IMR-90 (cell line): ENCODE results near the gene LRCOL1. TPM values are rescaled to one million over a fixed set of nuclear protein-coding genes. Genes with fewer than 3 reads are reported as not detected.

ENCODE experiments used
- ATAC-seq: fragments of 200-7000 bp; cut with Tn5 transposase; 2 replicates; pipeline ENCODE4 v1.9.1; 2020; ENCODE audit warnings: low read depth, mild to moderate bottlenecking, moderate library complexity
- BruUV-seq: library from RNA; stranded (reverse); fragments of 400-500 nt; replicated peaks from 2 replicates; lab custom pipeline; 2021; lab: Mats Ljungman, UMichigan
- CTCF ChIA-PET: fragments of 300-600 bp; formaldehyde crosslinking; extraction: SDS; loops from one replicate; lab custom pipeline; 2021; ENCODE audit warnings: antibody characterized with exemption; lab: Yijun Ruan, JAX
- POLR2A ChIA-PET: fragments of 300-600 bp; sonication (Branson Sonifier 250); formaldehyde crosslinking; loops from one replicate; lab custom pipeline; 2022; ENCODE audit warnings: antibody characterized with exemption; ENCODE audit not compliant: unreplicated experiment; lab: Charles Lee
- DNase-seq: peaks from one replicate; pipeline ENCODE4 v3.0.0; 2013
- H2AFZ ChIP-seq: replicated peaks from 2 replicates; pipeline ENCODE3; 2013; ENCODE audit warnings: low read length, mild to moderate bottlenecking; ENCODE audit not compliant: poor library complexity
- H2AK5ac ChIP-seq: 2 replicates; pipeline ENCODE4 v1.6.1; 2013; ENCODE audit warnings: low read depth, low read length, inconsistent platforms
- H2AK9ac ChIP-seq: replicated peaks from 2 replicates; pipeline ENCODE3; 2013; ENCODE audit warnings: mild to moderate bottlenecking, low read depth, low read length, moderate library complexity; ENCODE audit not compliant: poor library complexity
- H2BK120ac ChIP-seq: 2 replicates; pipeline ENCODE4 v1.6.1; 2013; ENCODE audit warnings: low read depth, low read length, inconsistent platforms
- H2BK15ac ChIP-seq: 3 replicates; pipeline ENCODE4 v1.6.1; 2013; ENCODE audit warnings: low read depth, low read length, inconsistent platforms
- H2BK20ac ChIP-seq: 2 replicates; pipeline ENCODE4 v1.6.1; 2013; ENCODE audit warnings: low read depth, mild to moderate bottlenecking, inconsistent platforms, low read length, moderate library complexity
- H2BK5ac ChIP-seq: 2 replicates; pipeline ENCODE4 v1.6.1; 2013; ENCODE audit warnings: mild to moderate bottlenecking, low read depth, low read length, inconsistent platforms; ENCODE audit not compliant: poor library complexity, severe bottlenecking
- H3K14ac ChIP-seq: replicated peaks from 2 replicates; pipeline ENCODE4 v1.6.1; 2013; ENCODE audit warnings: low read depth, low read length, inconsistent platforms
- H3K18ac ChIP-seq: 2 replicates; pipeline ENCODE4 v1.6.1; 2013; ENCODE audit warnings: low read depth, low read length, control low read depth
- H3K23ac ChIP-seq: 2 replicates; pipeline ENCODE4 v1.6.1; 2013; ENCODE audit warnings: low read depth, low read length, inconsistent platforms
- H3K27ac ChIP-seq: 2 replicates; pipeline ENCODE4 v1.5.1; 2013; ENCODE audit warnings: mild to moderate bottlenecking, control low read depth, low read length; ENCODE audit not compliant: insufficient read depth
- H3K27me3 ChIP-seq: 2 replicates; pipeline ENCODE4 v1.6.1; 2013; ENCODE audit warnings: low read length; ENCODE audit not compliant: control insufficient read depth, insufficient read depth
- H3K36me3 ChIP-seq: 2 replicates; pipeline ENCODE4 v1.6.1; 2013; ENCODE audit warnings: low read length, mixed read lengths; ENCODE audit not compliant: control insufficient read depth, insufficient read depth
- H3K4ac ChIP-seq: 2 replicates; pipeline ENCODE4 v1.6.1; 2013; ENCODE audit warnings: low read depth, low read length, inconsistent platforms
- H3K4me1 ChIP-seq: 2 replicates; pipeline ENCODE4 v1.6.1; 2013; ENCODE audit warnings: low read length, mixed read lengths; ENCODE audit not compliant: control insufficient read depth, insufficient read depth
- H3K4me2 ChIP-seq: 2 replicates; pipeline ENCODE4 v1.6.1; 2013; ENCODE audit warnings: low read depth, mild to moderate bottlenecking, control low read depth, low read length, moderate library complexity
- H3K4me3 ChIP-seq: 2 replicates; pipeline ENCODE4 v1.5.1; 2013; ENCODE audit warnings: low read depth, mild to moderate bottlenecking, control low read depth, low read length, moderate library complexity; ENCODE audit not compliant: insufficient read depth
- H3K56ac ChIP-seq: 2 replicates; pipeline ENCODE4 v1.6.1; 2013; ENCODE audit warnings: low read length, inconsistent platforms; ENCODE audit not compliant: insufficient read depth; ENCODE audit errors: extremely low read depth
- H3K79me1 ChIP-seq, 2 experiments: 2 replicates each; pipeline ENCODE4 v1.6.1; 2013; ENCODE audit warnings: low read length in 2 of 2, inconsistent platforms in 1 of 2, low read depth in 1 of 2
- H3K9ac ChIP-seq: 2 replicates; pipeline ENCODE4 v1.6.1; 2013; ENCODE audit warnings: low read depth, low read length, control low read depth
- H3K9me1 ChIP-seq: 2 replicates; pipeline ENCODE4 v1.6.1; 2013; ENCODE audit warnings: low read length, inconsistent platforms; ENCODE audit not compliant: insufficient read depth
- H3K9me3 ChIP-seq: 2 replicates; pipeline ENCODE4 v1.6.1; 2013; ENCODE audit warnings: low read length; ENCODE audit not compliant: control insufficient read depth, insufficient read depth
- H4K20me1 ChIP-seq: 2 replicates; pipeline ENCODE4 v1.6.1; 2013; ENCODE audit warnings: low read length, inconsistent platforms; ENCODE audit not compliant: insufficient read depth
- H4K5ac ChIP-seq: 2 replicates; pipeline ENCODE4 v1.6.1; 2013; ENCODE audit warnings: mild to moderate bottlenecking, low read depth, low read length, control low read depth
- H4K8ac ChIP-seq, 2 experiments: 2 replicates each; pipeline ENCODE4 v1.6.1; 2013; ENCODE audit warnings: low read depth in 2 of 2, low read length in 2 of 2, control low read depth in 1 of 2, inconsistent platforms in 1 of 2
- H4K91ac ChIP-seq: 2 replicates; pipeline ENCODE4 v1.6.1; 2013; ENCODE audit warnings: low read depth, low read length, inconsistent platforms; ENCODE audit not compliant: insufficient read depth
- BHLHE40 ChIP-seq: fragments of 150-350 bp; IDR thresholded peaks from 2 replicates; pipeline ENCODE4 v1.6.1; 2016; ENCODE audit warnings: mild to moderate bottlenecking, low read depth, low read length
- CEBPB ChIP-seq: IDR thresholded peaks from 2 replicates; pipeline ENCODE4 v1.6.1; 2012; ENCODE audit warnings: low read depth, low read length, improper control_type of control experiment
- CHD1 ChIP-seq: IDR thresholded peaks from 2 replicates; pipeline ENCODE4 v1.6.1; 2012; ENCODE audit warnings: low read depth, low read length, improper control_type of control experiment
- CTCF ChIP-seq: conservative IDR thresholded peaks from 2 replicates; pipeline ENCODE4 v1.5.1; 2012; ENCODE audit warnings: mild to moderate bottlenecking, low read depth, low read length, improper control_type of control experiment
- ELK1 ChIP-seq: fragments of 150-350 bp; IDR thresholded peaks from 2 replicates; pipeline ENCODE4 v1.6.1; 2016; ENCODE audit warnings: low read depth, mild to moderate bottlenecking, low read length, moderate library complexity, borderline replicate concordance
- FOS ChIP-seq: fragments of 150-350 bp; IDR thresholded peaks from 2 replicates; pipeline ENCODE4 v1.6.1; 2016; ENCODE audit warnings: low read depth, low read length
- MAFK ChIP-seq: IDR thresholded peaks from 2 replicates; pipeline ENCODE4 v1.6.1; 2012; ENCODE audit warnings: low read depth, low read length, improper control_type of control experiment
- MAZ ChIP-seq: IDR thresholded peaks from 2 replicates; pipeline ENCODE4 v1.6.1; 2012; ENCODE audit warnings: low read depth, mild to moderate bottlenecking, low read length, improper control_type of control experiment, moderate library complexity, borderline replicate concordance
- MXI1 ChIP-seq: IDR thresholded peaks from 2 replicates; pipeline ENCODE4 v1.6.1; 2012; ENCODE audit warnings: low read depth, mild to moderate bottlenecking, low read length, moderate library complexity, borderline replicate concordance
- NFE2L2 ChIP-seq: fragments of 150-350 bp; IDR thresholded peaks from 2 replicates; pipeline ENCODE4 v1.6.1; 2016; ENCODE audit warnings: low read depth, mild to moderate bottlenecking, low read length
- POLR2A ChIP-seq: IDR thresholded peaks from 2 replicates; pipeline ENCODE4 v1.6.1; 2012; ENCODE audit warnings: mild to moderate bottlenecking, low read depth, low read length
- RAD21 ChIP-seq: IDR thresholded peaks from 2 replicates; pipeline ENCODE4 v1.6.1; 2012; ENCODE audit warnings: low read length, improper control_type of control experiment
- RCOR1 ChIP-seq: IDR thresholded peaks from 2 replicates; pipeline ENCODE4 v1.6.1; 2012; ENCODE audit warnings: mild to moderate bottlenecking, low read length, improper control_type of control experiment; ENCODE audit not compliant: insufficient replicate concordance
- RFX5 ChIP-seq: IDR thresholded peaks from 2 replicates; pipeline ENCODE4 v1.8.0; 2012; ENCODE audit warnings: low read depth, mild to moderate bottlenecking, low read length, moderate library complexity
- SMC3 ChIP-seq: fragments of 150-350 bp; IDR thresholded peaks from 2 replicates; pipeline ENCODE4 v1.6.1; 2016; ENCODE audit warnings: low read depth, mild to moderate bottlenecking, antibody characterized with exemption, low read length, moderate library complexity
- USF2 ChIP-seq: fragments of 150-350 bp; IDR thresholded peaks from 2 replicates; pipeline ENCODE4 v1.6.1; 2017; ENCODE audit warnings: mild to moderate bottlenecking, antibody characterized with exemption, low read length, low read depth
- WGBS, 2 experiments: methylation state at CpG; one replicate each; pipeline versions ENCODE4 v1.1.5 to v1.1.7; 2013; ENCODE audit warnings: missing lambda C conversion rate in 2 of 2; ENCODE audit not compliant: insufficient read length in 1 of 2; ENCODE audit errors: extremely low coverage in 2 of 2; 5-methylcytosine and 5-hydroxymethylcytosine counted together
- dilution Hi-C: fragments of 300-500 bp; cut with HindIII; formaldehyde crosslinking; loops from one replicate; pipeline ENCODE4 v1.14.3; 2018; ENCODE audit warnings: low sequenced_read_pairs; ENCODE audit not compliant: unreplicated experiment
- in situ Hi-C: fragments of 300-500 bp; cut with MboI; formaldehyde crosslinking; loops from 3 replicates; pipeline ENCODE4 v1.14.3; 2019; ENCODE audit warnings: low sequenced_read_pairs, inconsistent platforms, mixed read lengths
- intact Hi-C: fragments of 100-400 bp; cut with micrococcal nuclease; formaldehyde crosslinking; loops from 2 replicates; pipeline ENCODE4 v1.10.0; 2022
- polyA plus RNA-seq, 3 experiments: library from polyadenylated mRNA; depleted of rRNA; stranded (reverse); fragments of >200 nt; gene quantifications; 2 replicates each; pipeline ENCODE4 v1.2.3, GENCODE V29; 2012; ENCODE audit warnings: low replicate concordance in 1 of 3
- total RNA-seq: library from RNA; depleted of rRNA; stranded (reverse); fragments of >200 nt; gene quantifications from 2 replicates; pipeline ENCODE4 v1.2.3, GENCODE V29; 2012

LRCOL1 gene
- total and polyA plus RNA-seq, 2 of the 4 experiments (the other 2 are of a cell fraction): 1.0 TPM; not detected in 1

GRCh38 chr12:132580701-132581292 is 29.6 kb downstream of the LRCOL1 start:
- no peaks in the 10 kb centered on the region for H4K20me1 ChIP-seq
- H2AK9ac ChIP-seq: no peak overlapping the region
- no peaks in the 10 kb centered on the region for H3K9me3 ChIP-seq
- H3K14ac ChIP-seq: no peak overlapping the region
- H3K79me1 ChIP-seq: no peaks in the 10 kb centered on the region
- intact Hi-C loops (no loop called here), in situ Hi-C loops (no loop called here), dilution Hi-C loops (no loop called here)
- H3K36me3 ChIP-seq: peaks cover 30% of the 10 kb centered on the region
- TF ChIP-seq RFX5 (no peak), CEBPB (no peak), SMC3 (no peak), MAZ (no peak), BHLHE40 (no peak), MAFK (no peak), MXI1 (no peak), FOS (no peak), POLR2A (no peak), ELK1 (no peak), USF2 (no peak), NFE2L2 (no peak), CTCF (no peak), RAD21 (no peak), CHD1 (no peak), RCOR1 (no peak)
- H4K8ac ChIP-seq: no peak overlapping the region
- DNase-seq: no peak
- H4K91ac ChIP-seq: no peak overlapping the region
- H3K4me3 ChIP-seq: no peak overlapping the region
- no TSS peak for BruUV-seq
- no peak overlapping the region for H3K4ac ChIP-seq
- ChIA-PET CTCF (no interaction called here), POLR2A (no interaction called here)
- H2BK120ac ChIP-seq: no peak overlapping the region
- no peak for ATAC-seq
- H3K56ac ChIP-seq: no peak overlapping the region
- no peak overlapping the region for H3K4me2 ChIP-seq
- H3K18ac ChIP-seq: no peak overlapping the region
- no peak overlapping the region for H2AK5ac ChIP-seq
- no peaks in the 10 kb centered on the region for H3K4me1 ChIP-seq
- H3K9me1 ChIP-seq: no peaks in the 10 kb centered on the region
- WGBS, 2 experiments: 83% methylated on average over 4 of the region's 12 CpGs; no CpG with 5 or more reads in 1 of the 2 experiments
- H2BK20ac ChIP-seq: no peak overlapping the region
- no peak overlapping the region for H3K23ac ChIP-seq
- H4K5ac ChIP-seq: no peak overlapping the region
- no peaks in the 10 kb centered on the region for H3K27me3 ChIP-seq
- no peak overlapping the region for H3K9ac ChIP-seq
- no peak overlapping the region for H2BK15ac ChIP-seq
- H3K27ac ChIP-seq: no peak overlapping the region
- no peak overlapping the region for H2AFZ ChIP-seq
- no peak overlapping the region for H2BK5ac ChIP-seq
